GM19468 (cell line): ENCODE data around the gene CLEC10A.
"Not testable (repeated sequence)": the region's sequence is repeated elsewhere in the genome, so short reads cannot be mapped to it uniquely, and the experiment has no call there.

Experiments
- ATAC-seq: cut with Tn5 transposase; IDR thresholded peaks from one replicate; pipeline ENCODE4 v1.9.1; 2021; ENCODE audit warnings: mild to moderate bottlenecking, moderate library complexity, moderate number of reproducible peaks; ENCODE audit not compliant: unreplicated experiment; ENCODE audit errors: extremely low read depth

The CLEC10A gene

GRCh38 chr17:7080456-7081041, 498 bp upstream of the CLEC10A start:
- ATAC-seq = no peak

DNA sequence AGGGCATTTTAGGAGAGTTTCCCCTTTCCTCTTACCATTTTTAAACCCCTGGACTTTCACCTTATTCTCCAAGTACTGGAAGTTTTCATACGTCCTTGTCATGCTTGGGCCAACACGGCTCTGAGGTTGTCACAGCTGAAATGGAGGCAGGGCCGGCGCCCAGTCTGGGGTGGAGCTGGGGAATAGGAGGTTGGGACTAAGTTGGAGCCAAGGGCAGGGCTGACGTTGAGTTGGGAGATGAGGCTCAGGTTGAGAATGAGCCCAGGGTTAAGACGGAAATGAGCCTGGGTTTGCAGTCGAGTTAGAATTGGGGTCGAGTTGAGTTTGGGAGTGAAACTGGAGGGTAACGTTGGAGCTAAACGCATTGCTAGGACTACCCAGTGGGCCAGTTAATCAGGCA, 1.3 kb downstream of the CLEC10A start:
- ATAC-seq = no peak

DNA sequence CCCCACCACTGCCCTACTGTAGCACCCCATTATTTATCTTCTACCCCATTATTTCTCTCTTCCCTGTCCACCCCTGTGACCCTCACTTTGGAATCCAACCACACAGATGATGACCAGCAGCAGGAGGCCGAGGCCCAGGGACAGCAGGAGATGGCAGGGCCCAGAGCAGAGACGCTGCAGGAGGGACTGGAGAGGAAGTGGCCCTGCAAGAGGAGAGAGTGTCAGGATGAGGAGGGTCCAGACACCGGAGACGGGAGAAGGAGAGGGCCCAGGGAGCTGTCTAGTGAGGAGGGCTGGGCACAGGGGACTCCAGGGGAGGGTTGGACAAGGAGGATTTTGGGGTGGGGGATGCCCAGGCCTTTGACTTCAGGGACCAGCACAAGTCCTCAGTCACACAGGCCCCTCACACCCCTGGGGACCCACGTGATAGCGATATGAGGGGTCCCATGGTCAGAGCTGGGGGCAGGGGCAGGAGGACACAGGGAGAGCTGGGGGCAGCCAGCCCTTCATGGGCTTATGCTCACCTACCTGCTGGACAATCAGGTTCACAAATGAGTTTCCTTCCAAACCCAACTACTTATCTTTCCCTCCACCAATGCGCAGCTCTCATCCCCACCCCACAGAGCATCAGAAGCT, 2.0 kb downstream of the CLEC10A start:
- no peak for ATAC-seq

DNA sequence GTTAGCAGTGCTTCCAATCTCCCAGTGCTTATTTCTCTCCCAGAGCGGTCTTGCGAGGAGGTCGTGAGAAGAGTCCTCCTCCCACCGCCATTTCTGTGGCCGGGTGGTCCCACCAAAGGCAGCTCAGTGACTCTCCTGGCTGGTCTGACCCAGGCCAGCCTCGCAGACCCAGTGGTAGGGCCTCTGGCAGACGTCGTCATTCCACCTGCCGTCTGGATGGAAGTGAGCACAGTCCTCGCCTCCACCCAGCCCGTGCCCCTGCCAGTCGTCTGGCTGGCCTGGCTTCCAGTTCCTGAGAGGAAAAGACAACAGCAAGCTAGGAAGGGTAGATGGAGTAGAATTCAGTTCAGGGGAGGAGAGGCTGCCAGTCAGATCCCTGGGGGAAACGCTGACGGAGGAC, 5.1 kb downstream of the CLEC10A start:
- no peak for ATAC-seq

GRCh38 chr17:7072406-7072805, 7.6 kb downstream of the CLEC10A start:
- ATAC-seq = no peak

DNA sequence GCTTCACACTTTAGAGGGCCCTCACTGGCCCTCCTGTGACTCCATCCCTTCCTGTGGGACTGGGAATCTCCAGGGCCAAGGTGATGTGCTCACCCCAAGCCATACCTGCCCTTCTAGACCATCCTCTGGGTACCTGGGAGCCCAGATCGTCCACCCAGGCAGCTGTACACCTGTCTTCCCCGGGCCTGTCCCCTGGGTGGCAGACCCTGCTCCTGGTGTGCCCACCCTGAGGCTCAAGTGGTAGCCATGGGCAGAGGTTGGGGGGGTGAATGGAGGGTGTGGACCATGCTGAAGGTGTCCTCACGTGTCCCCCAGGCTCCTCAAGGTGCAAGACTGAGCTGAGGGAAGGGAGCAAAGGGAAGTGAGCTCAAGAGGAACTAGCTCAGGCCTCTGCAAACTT, 9.3 kb downstream of the CLEC10A start:
- ATAC-seq = no peak

DNA sequence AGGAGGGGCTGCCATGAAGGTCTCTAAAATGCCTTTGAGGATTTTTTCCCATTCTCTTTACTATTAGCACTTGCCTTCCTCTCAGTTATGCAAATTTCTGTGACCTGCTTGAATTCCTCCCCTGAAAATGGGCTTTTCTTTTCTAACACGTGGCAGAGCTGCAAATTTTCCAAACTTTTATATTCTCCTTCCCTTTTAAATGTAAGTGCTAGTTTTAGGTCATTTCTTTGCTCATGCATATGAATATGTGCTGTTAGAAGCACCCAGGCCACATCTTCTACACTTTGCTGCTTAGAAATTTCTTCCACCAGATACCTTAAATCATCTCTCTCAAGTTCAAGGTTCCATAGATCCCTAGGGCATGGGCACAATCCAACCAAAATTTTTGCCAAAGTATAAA, 11.8 kb downstream of the CLEC10A start:
- ATAC-seq = no peak

DNA sequence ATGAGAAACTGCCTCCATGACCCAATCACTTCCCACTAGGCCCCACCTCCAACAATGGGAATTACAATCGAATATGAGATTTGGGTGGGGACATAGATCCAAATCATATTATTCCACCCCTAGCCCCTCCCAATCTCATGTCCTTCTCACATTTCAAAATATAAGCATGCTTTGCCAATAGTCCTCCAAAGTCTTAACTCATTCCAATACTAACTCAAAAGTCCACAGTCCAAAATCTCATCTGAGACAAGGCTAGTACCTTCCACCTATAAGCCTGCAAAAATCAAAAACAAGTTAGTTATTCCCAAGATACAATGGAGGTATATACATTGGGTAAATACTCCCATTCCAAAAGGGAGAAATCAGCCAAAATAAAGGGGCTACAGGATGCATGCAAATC, 12.9 kb downstream of the CLEC10A start:
- no peak for ATAC-seq

GRCh38 chr17:7064261-7064660, 15.8 kb downstream of the CLEC10A start:
- ATAC-seq = no peak

GRCh38 chr17:7063518-7064094, 16.4 kb downstream of the CLEC10A start:
- ATAC-seq = no peak

- ATAC-seq = no peak
These were observed 19.7 kb downstream of the CLEC10A start for GRCh38 chr17:7060165-7060891.

- no peak for ATAC-seq
These were observed 21.1 kb downstream of the CLEC10A start for GRCh38 chr17:7058831-7059447.

DNA sequence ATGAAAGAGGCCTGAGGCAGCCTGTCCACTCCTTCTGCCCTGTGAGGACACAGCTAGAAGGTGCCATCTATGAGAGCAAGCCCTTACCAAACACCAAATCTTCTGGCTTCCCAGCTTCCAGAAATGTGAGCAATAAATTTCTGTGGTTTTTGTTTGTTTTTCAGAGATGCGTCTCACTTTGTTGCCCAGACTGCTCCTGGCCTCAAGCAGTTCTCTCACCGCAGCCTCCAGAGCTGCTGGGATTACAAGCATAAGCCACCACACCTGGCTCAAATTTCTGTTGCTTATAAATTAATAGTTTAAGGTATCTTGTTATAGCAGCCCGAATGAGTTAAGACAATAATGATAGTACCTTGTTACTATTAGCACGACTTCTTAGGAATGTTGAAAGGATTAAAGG, 23.7 kb downstream of the CLEC10A start:
- no peak for ATAC-seq

- not testable (repeated sequence) for ATAC-seq
These were observed 29.5 kb downstream of the CLEC10A start for GRCh38 chr17:7050583-7050982.

GRCh38 chr17:7048968-7049367, 31.1 kb downstream of the CLEC10A start:
- no peak for ATAC-seq

DNA sequence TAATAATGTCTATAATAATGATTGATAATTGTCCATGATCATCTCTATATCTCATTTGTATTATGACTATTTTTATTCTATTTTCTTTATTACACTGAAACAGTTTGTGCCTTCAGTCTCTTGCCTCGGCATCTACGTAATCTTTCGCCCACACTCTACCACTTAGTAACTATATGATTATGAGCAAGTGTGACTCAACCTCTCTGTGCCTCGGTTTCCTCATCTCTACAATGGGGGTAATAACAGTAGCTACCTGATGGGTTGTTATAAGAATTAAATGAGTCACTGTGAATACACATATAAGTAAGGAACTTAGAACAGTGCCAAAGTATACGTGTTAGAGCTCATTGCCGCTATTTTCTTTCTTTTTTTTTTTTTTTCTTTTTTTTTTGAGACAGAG, 32.5 kb downstream of the CLEC10A start:
- ATAC-seq = no peak

DNA sequence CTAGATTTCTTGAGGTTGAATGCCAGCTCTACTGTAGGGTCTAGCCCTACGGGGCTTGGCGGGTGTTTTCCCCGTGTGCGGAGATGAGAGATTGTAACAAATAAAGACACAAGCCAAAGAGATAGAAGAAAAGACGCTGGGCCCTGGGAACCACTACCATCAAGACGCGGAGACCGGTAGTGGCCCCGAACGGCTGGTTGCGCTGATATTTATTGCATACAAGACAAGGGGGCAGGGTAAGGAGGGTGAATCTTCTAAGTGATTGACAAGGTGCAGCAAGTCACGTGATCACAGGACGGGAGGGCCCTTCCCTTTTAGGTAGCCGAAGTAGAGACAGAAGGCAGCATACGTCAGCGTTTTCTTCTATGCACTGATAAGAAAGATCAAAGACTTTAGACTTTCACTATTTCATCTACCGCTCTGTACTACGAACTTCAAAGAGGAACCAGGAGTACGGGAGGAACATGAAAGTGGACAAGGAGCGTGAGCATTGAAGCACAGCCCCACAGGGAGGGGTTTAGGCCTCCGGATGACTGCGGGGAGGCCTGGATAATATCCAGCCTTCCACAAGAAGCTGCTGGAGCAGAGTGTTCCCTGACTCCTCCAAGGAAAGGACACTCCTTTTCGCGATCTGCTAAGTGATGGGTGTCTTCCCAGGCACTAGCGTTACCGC, 33.2 kb downstream of the CLEC10A start:
- not testable (repeated sequence) for ATAC-seq

- no peak for ATAC-seq
These were observed 33.8 kb downstream of the CLEC10A start for GRCh38 chr17:7046127-7046724.

- no peak for ATAC-seq
These were observed 34.4 kb downstream of the CLEC10A start for GRCh38 chr17:7045492-7046126.
